Endodermal cell (in vitro differentiated cells): ENCODE data around the gene DEGS2. TPM values are rescaled to one million over a fixed set of nuclear protein-coding genes. Genes with fewer than 3 reads are reported as not detected.

Source experiments
- DNase-seq: peaks from one replicate; pipeline ENCODE4 v3.0.0-alpha.2; 2017
- H3K27ac ChIP-seq: 2 replicates; pipeline ENCODE4 v1.5.1; 2013; ENCODE audit warnings: mild to moderate bottlenecking, low read depth, low read length, moderate library complexity
- H3K27me3 ChIP-seq: 2 replicates; pipeline ENCODE4 v1.6.1; 2013; ENCODE audit warnings: mild to moderate bottlenecking, low read length, moderate library complexity; ENCODE audit not compliant: insufficient read depth, control insufficient read depth, poor library complexity, severe bottlenecking
- H3K36me3 ChIP-seq: 2 replicates; pipeline ENCODE4 v1.7.0; 2013; ENCODE audit warnings: mild to moderate bottlenecking, low read length, moderate library complexity; ENCODE audit not compliant: control insufficient read depth, insufficient read depth
- H3K4me1 ChIP-seq: one replicate; pipeline ENCODE4 v1.7.0; 2013; ENCODE audit warnings: low read length; ENCODE audit not compliant: control insufficient read depth, insufficient read depth
- H3K4me3 ChIP-seq: 2 replicates; pipeline ENCODE4 v1.5.1; 2013; ENCODE audit warnings: mild to moderate bottlenecking, low read length, moderate library complexity
- H3K9ac ChIP-seq: 2 replicates; pipeline ENCODE4 v1.6.1; 2013; ENCODE audit warnings: mild to moderate bottlenecking, low read length, moderate library complexity; ENCODE audit not compliant: poor library complexity, severe bottlenecking; ENCODE audit errors: extremely low read depth
- H3K9me3 ChIP-seq: 2 replicates; pipeline ENCODE4 v1.6.1; 2013; ENCODE audit warnings: mild to moderate bottlenecking, low read length, moderate library complexity; ENCODE audit not compliant: control insufficient read depth
- H3K27ac Mint-ChIP-seq: 2 replicates; pipeline ENCODE4 v1.8.0; 2020; ENCODE audit warnings: mixed read lengths
- H3K27me3 Mint-ChIP-seq: 2 replicates; pipeline ENCODE4 v1.8.0; 2021; ENCODE audit warnings: mild to moderate bottlenecking, mixed read lengths; ENCODE audit not compliant: insufficient read depth
- H3K36me3 Mint-ChIP-seq: 2 replicates; pipeline ENCODE4 v1.8.0; 2020; ENCODE audit warnings: low read depth, mixed read lengths
- H3K4me1 Mint-ChIP-seq: 2 replicates; pipeline ENCODE4 v1.8.0; 2020; ENCODE audit warnings: mixed read lengths
- H3K4me3 Mint-ChIP-seq: 2 replicates; pipeline ENCODE4 v1.8.0; 2020; ENCODE audit warnings: mild to moderate bottlenecking, moderate library complexity, mixed read lengths
- H3K9me3 Mint-ChIP-seq: 2 replicates; pipeline ENCODE4 v1.8.0; 2020; ENCODE audit warnings: mild to moderate bottlenecking, mixed read lengths
- WGBS, 2 experiments: methylation state at CpG; one replicate each; pipeline versions ENCODE4 v1.1.5 to v1.1.7; 2013; ENCODE audit warnings: missing lambda C conversion rate in 2 of 2, mixed read lengths in 1 of 2; ENCODE audit not compliant: insufficient coverage in 1 of 2, insufficient read length in 1 of 2; 5-methylcytosine and 5-hydroxymethylcytosine counted together
- total RNA-seq, 2 donors: library from RNA; stranded (reverse); fragmentation: NEBNext Ultra II Directional in 1 of 2; extraction: Animal tissue kit (Norgen Biotek cat#: 25700) in 1 of 2; gene quantifications; 2 replicates in 1 of 2; 3 replicates in 1 of 2; pipeline ENCODE4 v1.2.1, GENCODE V29; 2021
- TF ChIP-seq, protein P1 (sequence below): fragments of 200-600 bp; sonication (generic); conservative IDR thresholded peaks from 2 replicates; pipeline ENCODE4 v1.5.0; 2021; ENCODE audit warnings: antibody characterized with exemption, mild to moderate bottlenecking

The DEGS2 gene
- total RNA-seq, 2 donors from 2014 or later: 0.18 to 0.24 TPM

DNA sequence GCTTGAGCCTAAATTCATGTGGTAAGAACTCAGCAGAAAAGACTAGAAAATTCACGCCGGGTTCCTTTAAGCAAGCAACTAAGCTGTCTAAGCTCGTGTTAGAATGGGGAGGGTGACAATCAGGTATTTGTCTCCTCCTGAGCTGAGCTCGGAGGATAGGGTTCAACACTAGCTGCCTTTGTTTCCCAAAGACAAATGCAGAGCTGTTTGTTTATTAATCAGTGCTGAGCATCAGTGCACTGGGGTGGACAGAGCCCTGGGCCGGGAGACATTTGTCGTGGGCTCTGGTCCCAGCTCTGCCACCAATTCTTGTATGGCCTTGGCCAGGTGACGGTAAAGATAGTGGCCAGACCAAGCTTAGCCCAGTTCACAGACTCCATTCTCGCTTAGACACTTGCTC, 43.7 kb downstream of the DEGS2 start:
- H3K4me3 ChIP-seq: no peak overlapping the region
- no peak overlapping the region for H3K27ac ChIP-seq
- peaks cover 3% of the 10 kb centered on the region for H3K36me3 ChIP-seq
- Mint-ChIP-seq H3K4me1 (peaks cover 7% of the 10 kb centered on the region), H3K36me3 (no peaks in the 10 kb centered on the region), H3K9me3 (no peaks in the 10 kb centered on the region), H3K27ac (no peak overlapping the region), H3K4me3 (no peak overlapping the region), H3K27me3 (no peaks in the 10 kb centered on the region)
- DNase-seq: no peak
- 89 to 94% methylated on average over 6 to 8 of the region's 8 CpGs for WGBS, 2 experiments
- H3K9me3 ChIP-seq: no peaks in the 10 kb centered on the region
- TF ChIP-seq, protein P1, sequence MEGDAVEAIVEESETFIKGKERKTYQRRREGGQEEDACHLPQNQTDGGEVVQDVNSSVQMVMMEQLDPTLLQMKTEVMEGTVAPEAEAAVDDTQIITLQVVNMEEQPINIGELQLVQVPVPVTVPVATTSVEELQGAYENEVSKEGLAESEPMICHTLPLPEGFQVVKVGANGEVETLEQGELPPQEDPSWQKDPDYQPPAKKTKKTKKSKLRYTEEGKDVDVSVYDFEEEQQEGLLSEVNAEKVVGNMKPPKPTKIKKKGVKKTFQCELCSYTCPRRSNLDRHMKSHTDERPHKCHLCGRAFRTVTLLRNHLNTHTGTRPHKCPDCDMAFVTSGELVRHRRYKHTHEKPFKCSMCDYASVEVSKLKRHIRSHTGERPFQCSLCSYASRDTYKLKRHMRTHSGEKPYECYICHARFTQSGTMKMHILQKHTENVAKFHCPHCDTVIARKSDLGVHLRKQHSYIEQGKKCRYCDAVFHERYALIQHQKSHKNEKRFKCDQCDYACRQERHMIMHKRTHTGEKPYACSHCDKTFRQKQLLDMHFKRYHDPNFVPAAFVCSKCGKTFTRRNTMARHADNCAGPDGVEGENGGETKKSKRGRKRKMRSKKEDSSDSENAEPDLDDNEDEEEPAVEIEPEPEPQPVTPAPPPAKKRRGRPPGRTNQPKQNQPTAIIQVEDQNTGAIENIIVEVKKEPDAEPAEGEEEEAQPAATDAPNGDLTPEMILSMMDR: no peak
- H3K9ac ChIP-seq: no peak overlapping the region
- no peaks in the 10 kb centered on the region for H3K27me3 ChIP-seq
- no peaks in the 10 kb centered on the region for H3K4me1 ChIP-seq

DNA sequence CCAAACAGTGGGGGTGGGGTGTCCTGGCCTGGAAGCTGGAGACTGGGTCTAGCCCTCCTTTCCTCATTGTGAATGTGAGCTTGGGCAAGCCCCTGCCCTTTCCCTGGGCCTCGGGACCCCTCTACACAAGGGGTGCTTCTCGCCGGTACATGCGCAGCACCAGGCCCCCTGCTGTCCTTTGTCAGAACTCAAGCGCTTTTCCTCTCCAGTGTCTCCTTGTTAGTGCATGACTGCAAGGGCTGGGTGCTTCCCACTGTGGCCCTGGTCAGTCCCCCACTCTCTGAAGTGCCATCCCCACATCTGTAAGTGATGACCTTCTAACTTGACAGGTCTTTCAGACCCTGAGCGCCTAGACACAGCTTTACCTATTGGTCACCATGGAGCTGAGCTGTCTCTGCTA, 44.2 kb downstream of the DEGS2 start:
- H3K27me3 ChIP-seq: no peaks in the 10 kb centered on the region
- peaks cover 3% of the 10 kb centered on the region for H3K36me3 ChIP-seq
- Mint-ChIP-seq H3K36me3 (no peaks in the 10 kb centered on the region), H3K27ac (no peak overlapping the region), H3K27me3 (no peaks in the 10 kb centered on the region), H3K4me1 (peaks cover 7% of the 10 kb centered on the region), H3K4me3 (no peak overlapping the region), H3K9me3 (no peaks in the 10 kb centered on the region)
- no peak overlapping the region for H3K9ac ChIP-seq
- WGBS, 2 experiments: 91 to 94% methylated on average over 5 to 6 of the region's 6 CpGs
- no peak overlapping the region for H3K27ac ChIP-seq
- TF ChIP-seq, protein P1: peak; percentile 22
- H3K9me3 ChIP-seq: no peaks in the 10 kb centered on the region
- DNase-seq: no peak
- H3K4me1 ChIP-seq: no peaks in the 10 kb centered on the region
- no peak overlapping the region for H3K4me3 ChIP-seq

DNA sequence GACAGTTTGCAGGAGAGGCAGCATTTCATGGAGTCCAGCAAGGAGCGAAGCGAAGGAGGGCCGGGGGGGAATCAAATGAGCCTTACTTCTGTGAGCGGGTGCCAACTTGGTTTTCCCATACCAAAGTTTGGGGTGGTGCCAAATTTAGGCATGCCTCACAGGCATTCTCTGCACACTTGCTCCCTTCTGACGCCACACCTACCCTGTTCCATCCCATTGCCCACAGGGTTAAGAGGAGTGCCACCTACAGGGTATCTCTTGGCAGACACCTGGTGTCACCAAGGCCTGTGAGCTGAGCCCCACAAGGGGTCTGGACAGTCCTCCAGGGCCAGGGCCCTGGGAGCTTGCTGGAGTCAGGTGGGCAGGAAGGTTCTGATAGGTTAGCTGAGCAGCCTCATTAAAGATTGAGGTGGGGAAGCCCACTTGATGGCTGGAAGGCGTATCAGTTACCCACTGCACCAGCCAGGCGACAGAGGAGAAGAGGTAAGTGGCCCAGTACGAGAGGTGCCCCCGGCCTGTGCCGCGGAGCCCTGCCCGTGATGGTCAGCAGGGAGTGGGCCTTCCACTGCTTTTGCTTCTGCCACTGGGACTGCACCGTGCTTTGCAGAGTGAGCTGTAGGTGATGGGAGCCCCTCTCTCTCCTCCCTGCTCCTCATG, 45.2 kb downstream of the DEGS2 start:
- Mint-ChIP-seq H3K27ac (no peak overlapping the region), H3K4me1 (peaks cover 7% of the 10 kb centered on the region), H3K4me3 (no peak overlapping the region), H3K27me3 (no peaks in the 10 kb centered on the region), H3K9me3 (no peaks in the 10 kb centered on the region), H3K36me3 (no peaks in the 10 kb centered on the region)
- Histone ChIP-seq H3K36me3 (peaks cover 3% of the 10 kb centered on the region), H3K27me3 (no peaks in the 10 kb centered on the region), H3K4me3 (no peak overlapping the region), H3K4me1 (no peaks in the 10 kb centered on the region), H3K27ac (no peak overlapping the region), H3K9ac (no peak overlapping the region), H3K9me3 (no peaks in the 10 kb centered on the region)
- TF ChIP-seq, protein P1: no peak
- 91 to 94% methylated on average over 10 to 13 of the region's 13 CpGs for whole genome bisulfite sequencing, 2 experiments
- no peak for DNase-seq
